C4-2B (cell line): ENCODE measurements around the gene TRERF1.

Source experiments
- CTCF ChIP-seq: fragments of 450-650 bp; conservative IDR thresholded peaks from 2 replicates; pipeline ENCODE4 v1.5.1; 2017; ENCODE audit warnings: mild to moderate bottlenecking
- ZFX ChIP-seq: fragments of 450-650 bp; IDR thresholded peaks from 2 replicates; pipeline ENCODE4 v1.6.1; 2017

DNA sequence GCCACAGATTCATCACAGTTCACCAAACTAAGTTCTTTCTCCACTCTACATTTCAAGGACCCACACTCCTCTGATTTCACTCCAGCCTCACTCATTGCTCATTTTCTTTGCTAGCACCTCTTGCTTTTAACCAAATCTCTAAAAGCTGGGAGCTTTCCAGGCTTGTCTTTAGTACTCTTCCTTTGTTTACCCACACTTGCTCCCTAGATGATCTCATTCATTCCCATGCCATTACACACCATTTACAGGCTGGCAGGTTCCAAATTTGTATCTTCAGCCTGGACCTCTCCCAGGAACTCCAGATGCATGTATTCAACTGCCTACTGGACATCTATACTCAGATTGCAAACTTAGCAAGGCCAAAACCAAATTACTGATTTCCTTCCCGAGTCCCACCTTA lies 251.7 kb downstream of the TRERF1 start:
- no peak for TF ChIP-seq CTCF
- no peak for TF ChIP-seq ZFX
